ENCODE results near the gene PSMD9. TPM values are rescaled to one million over a fixed set of nuclear protein-coding genes. Genes with fewer than 3 reads are reported as not detected.
"Not testable (repeated sequence)": the region's sequence is repeated elsewhere in the genome, so short reads cannot be mapped to it uniquely, and the experiment has no call there.

The PSMD9 gene
- total RNA-seq, 1 donor from 2014 or later = 30.3 TPM

DNA sequence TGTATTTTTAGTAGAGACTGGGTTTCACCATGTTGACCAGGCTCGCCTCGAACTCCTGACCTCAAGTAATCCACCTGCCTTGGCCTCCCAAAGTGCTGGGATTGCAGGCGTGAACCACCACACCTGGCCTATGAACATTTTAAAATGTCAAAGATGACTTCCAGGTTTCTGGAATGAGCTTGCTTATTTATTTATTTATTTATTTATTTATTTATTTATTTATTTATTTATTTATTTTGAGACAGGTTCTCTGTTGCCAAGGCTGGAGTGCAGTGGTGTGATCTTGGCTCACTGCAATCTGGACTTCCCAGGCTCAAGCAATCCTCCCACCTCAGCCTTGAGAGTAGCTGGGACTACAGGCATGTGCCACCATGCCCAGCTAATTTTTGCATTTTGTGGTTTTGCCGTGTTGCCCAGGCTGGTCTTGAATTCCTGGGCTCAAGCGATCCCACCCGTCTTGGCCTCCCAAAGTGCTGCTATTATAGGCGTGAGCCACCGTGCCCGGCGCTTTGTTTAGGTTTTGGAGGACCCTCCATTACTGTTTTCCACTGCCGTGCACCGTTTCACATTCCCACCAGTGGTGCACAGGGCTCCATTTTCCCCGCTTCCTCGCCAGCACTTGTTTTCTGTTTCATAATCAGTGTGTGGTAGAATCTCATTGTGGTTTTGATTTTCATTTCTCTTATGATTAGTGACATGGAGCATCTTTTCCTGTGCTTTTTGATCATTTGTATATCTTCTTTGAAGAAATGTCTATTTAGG is 23.4 kb downstream of the PSMD9 start:
- ATAC-seq (no peak), DNase-seq (no peak)
- intact Hi-C loops (cut with micrococcal nuclease) = no loop called here

DNA sequence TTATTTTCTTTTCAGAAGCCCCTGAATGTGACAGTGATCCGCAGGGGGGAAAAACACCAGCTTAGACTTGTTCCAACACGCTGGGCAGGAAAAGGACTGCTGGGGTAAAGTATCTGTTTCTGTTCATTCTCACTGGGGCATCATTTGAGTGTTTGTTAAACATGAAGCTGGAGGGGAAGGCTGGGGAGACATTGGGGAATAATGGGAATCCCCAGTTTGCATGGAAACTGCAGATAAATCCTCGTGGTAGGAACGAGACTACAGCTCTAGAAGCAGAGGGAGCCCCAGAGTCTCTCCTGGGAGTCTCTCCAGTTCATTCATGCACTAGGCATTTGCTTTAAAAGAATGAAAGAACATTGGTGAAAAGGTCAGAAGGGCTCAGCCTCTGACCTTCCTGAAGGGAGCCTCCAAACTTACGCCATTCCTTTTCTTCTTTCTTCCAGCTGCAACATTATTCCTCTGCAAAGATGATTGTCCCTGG is 27.3 kb downstream of the PSMD9 start:
- intact Hi-C loops (cut with micrococcal nuclease) = no loop called here
- no peak for ATAC-seq

DNA sequence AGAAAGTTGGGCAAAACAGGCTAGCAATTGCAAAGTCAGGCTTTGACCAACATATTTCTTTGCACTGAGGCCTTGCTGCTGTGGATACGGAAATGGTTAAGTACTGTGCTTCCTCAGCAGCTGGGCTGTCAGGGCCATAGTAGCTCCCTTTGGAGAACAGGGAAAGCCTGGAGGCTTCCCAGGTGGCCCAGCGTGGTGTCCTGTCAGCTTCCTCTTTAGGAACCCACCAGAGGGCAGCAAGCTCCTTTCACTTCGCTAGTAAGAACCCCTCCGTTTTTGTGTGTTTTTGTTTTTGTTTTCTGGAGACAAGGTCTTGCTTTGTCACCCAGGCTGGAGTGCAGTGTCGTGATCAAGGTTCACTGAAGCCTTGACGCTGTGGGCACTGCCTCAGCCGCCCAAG is 28.1 kb downstream of the PSMD9 start:
- peak; percentile 31 for ATAC-seq
- DNase-seq = no peak
- intact Hi-C loops (cut with micrococcal nuclease) = no loop called here

More for the DNA sequence above, 27.3 kb downstream of the PSMD9 start:
- no peak for DNase-seq

DNA sequence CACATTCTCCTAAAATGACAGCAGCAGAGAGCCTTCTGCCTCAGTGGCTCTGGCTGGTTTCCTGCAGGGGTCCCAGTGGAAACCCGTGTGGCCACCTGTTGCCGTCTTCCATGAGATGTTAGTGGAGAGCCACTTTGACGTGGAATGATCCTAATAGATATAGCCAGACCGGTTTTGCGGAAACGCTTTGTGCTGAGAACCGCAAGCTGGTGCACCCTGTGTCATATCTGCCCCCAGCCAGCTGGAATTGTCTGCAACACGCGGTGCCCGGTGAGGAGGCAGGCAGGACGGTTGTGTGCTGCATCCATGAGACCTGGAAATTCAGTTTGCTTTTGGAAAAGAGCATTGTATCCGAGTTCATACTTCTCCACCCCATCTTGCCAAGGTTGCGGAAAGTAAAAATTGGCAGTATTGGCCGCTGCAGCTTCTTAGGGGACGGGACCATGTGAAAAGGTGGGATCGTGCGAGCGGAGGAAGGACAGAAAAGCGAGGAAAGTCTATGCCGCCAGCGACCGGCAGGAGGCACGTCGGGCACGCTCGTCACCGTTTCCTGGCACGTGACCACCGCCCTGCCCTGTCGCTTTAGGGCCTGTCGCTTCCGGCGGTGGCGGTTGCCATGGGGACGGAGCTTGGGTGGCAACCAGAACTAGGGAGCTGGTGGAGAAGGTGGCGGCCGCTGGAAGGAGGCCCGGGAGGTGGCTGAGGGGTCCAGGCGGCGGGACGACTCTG is 29.5 kb downstream of the PSMD9 start, which contains the start of gene CFAP251:
Gene CFAP251 (plus strand): TSS at position 643 of the 729 bp plus-strand sequence. CDS start 2,714 bp downstream, outside the sequence.
- intact Hi-C loops (cut with micrococcal nuclease) = no loop called here
- ATAC-seq (peak; percentile 95), DNase-seq (peak; percentile 98)

DNA sequence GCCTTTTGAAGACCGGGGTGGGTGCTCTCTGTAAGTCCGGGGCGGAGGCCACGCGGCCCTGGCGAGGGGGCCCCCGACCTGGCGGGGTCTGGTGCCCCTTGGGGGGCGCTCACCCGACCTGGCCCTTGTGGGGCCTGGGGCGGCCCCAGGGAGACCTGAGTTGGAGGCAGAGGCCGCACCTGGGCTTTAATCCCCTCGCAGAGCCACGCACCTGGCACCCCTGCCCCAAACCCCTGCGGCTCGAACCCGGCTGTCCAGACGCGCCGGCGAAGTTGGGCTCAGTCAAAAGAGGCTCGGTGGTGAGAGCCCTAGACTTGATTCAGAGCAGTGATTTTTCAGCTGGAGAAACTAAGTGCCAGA is 30.1 kb downstream of the PSMD9 start:
- intact Hi-C loops (cut with micrococcal nuclease) = no loop called here
- ATAC-seq (no peak), DNase-seq (no peak)

DNA sequence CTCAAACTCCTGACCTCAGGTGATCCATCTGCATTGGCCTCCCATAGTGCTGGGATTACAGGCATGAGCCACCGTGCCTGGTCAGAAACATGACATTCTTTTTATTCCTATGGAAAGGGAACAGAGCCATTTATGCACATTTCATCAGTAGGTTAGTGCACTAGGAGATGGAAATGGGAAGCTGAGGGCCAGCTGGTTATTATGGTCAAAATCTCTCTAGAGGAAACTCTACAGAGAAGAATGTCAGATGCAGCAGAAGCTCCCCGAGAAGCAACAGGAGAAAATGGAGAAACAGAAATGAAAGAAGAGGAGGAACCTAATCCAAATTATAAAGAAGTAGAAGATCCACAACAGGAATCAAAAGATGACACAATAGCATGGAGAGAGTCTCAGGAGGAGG is 32.5 kb downstream of the PSMD9 start:
- DNase-seq = no peak
- no peak for ATAC-seq
- intact Hi-C loops (cut with micrococcal nuclease) = no loop called here

DNA sequence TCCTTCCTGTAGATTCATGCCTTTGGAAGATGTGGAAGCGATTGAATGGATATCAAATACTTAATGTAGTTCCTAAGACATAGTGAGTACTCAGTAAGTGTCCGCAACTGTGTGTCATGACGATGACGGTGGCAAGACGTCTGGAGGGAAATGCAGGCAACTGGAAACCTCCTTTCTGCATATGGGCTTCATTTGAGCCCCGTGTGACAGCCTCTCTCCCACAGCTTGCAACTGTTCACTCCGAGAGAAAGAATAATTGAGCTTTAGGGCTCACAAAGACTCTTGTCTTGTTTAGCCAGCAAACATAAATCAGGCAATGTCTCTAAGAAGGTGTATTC is 36.7 kb downstream of the PSMD9 start:
- intact Hi-C loops (cut with micrococcal nuclease) = no loop called here
- ATAC-seq = peak; percentile 24

DNA sequence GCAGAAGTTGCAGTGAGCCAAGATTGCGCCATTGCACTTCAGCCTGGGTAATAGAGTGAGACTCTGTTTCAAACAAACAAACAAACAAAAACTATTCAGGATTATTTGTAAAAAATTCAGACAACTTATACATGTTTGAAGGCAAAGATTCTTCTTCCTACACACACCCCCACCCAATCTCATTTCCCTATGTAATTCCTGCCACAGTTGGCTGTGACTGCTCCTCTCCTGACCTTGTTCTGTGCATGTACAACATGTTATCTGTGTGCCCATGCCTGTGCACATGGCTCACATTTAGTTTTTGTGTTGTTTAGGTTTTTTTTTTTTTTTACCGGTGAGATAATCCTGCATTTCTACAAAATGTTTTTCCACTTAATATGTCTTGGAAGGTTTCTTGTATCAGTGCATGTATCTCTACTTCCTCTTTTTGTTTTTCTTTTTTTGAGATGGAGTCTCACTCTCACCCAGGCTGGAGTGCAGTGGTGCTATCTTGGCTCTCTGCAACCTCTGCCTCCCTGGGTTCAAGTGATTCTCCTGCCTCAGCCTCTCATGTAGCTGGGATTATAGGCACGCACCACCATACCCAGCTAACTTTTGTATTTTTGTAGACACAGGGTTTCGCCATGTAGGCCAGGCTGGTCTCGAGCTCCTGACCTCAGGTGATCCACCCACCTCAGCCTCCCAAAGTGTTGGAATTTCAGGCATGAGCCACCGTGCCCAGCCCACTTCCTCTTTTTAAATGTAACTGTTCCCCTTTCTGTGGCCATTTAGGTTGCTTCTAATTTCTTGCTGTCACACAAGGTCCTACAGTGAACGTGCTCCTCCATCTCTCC is 38.5 kb downstream of the PSMD9 start:
- intact Hi-C loops (cut with micrococcal nuclease) = no loop called here
- ATAC-seq (no peak), DNase-seq (no peak)

More for the DNA sequence above, 36.7 kb downstream of the PSMD9 start:
- DNase-seq = no peak

DNA sequence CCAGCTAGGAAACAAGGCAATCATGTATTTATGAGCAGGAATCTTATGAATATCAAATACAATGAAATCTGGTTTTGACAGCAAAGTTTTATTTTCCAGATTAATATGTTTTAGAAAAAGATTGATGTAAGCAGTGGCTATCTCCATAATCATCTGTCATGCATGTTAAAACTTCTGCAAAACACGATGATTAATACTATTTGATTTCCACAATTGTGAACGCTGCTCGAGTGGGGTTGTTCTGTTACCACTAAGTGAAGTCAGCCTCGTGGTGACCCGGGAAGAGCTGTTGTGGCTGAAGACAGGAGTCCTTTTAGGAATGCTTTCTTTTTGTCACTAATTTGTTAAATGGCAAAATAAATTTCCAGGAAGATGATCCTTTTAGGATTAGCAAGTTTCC is 39.2 kb downstream of the PSMD9 start:
- ATAC-seq (no peak), DNase-seq (no peak)
- intact Hi-C loops (cut with micrococcal nuclease) = no loop called here

DNA sequence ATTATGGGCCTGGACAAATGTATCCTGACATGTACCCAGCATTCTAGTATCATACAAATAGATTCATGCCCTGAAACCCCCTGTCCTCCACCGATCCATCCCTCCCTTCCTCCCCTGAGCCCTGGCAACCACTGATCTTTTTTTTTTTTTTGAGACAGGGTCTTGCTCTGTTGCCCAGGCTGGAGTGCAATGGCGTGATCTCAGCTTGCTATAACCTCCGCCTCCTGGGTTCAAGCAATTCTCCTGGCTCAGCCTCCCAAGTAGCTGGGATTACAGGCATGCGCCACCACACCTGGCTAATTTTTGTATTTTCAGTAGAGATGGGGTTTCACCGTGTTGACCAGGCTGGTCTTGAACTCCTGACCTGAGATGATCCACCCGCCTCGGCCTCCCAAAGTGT is 41.0 kb downstream of the PSMD9 start:
- DNase-seq; intact Hi-C loops (cut with micrococcal nuclease); ATAC-seq: not testable (repeated sequence)

DNA sequence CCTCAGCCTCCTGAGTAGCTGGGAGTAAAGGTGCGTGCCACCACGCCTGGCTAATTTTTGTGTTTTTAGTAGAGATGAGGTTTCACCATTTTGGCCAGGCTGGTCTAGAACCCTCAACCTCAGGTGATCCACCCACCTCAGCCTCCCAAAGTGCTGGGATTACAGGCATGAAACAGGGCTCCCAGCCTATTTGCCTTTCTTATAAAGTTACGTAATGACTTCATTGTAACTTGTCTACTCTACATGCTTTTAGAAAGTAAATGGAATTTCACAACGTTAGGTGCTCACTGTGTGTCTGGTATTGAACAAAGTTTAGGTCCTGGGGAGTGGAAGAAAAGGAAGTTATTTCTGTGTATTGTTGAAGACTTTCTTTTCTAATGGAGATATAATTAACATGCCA is 42.3 kb downstream of the PSMD9 start:
- intact Hi-C loops (cut with micrococcal nuclease) = no loop called here
- ATAC-seq = no peak
- no peak for DNase-seq

DNA sequence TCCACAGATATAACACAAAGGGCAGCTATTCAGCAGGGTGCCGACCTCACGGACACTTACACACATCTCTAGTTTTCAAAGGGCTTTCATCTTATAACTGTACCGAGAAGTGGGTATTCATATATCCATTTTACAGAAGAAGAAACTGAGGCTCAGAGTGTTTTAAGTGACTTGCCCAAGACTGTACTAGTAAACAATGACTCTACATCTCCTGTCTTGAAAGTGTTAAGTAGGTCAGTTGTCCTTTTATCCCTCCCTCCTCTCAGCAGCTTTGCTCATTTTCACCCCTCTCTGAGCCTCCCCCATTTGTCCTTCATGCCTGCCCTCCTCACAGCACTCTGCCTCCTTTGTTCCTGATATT is 43.6 kb downstream of the PSMD9 start:
- ATAC-seq = no peak

DNA sequence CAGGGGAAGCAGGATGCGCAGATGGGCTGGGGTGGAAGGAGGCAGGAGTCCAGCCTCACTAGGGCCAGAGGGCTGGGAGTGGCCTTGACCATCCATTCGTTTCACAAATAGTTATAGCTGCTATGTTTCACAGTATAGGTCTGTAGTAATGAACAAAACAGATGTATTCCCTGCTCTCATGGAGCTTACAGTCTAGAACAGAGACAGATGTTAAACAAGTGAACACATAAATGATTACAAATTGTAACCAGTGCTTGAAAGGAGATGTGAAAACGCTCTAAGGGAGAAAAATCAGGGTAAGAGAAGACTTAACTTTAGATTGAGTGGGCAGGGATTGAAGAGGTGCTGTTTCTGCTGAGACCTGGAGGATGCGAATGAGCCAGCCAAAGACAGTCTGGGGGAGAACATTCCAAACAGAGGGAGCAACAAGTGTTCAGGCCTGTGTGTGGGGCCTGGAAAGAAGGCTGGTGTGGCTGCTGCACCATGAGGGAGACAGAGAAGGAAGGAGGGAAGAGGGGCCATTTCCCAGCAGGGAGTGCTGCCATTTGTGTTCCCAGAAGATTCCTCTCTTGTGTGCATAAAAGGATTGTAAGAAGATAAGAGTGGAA is 44.4 kb downstream of the PSMD9 start:
- DNase-seq (no peak), ATAC-seq (no peak)
- intact Hi-C loops (cut with micrococcal nuclease) = no loop called here

More for the DNA sequence above, 43.6 kb downstream of the PSMD9 start:
- no peak for DNase-seq
- intact Hi-C loops (cut with micrococcal nuclease) = no loop called here

DNA sequence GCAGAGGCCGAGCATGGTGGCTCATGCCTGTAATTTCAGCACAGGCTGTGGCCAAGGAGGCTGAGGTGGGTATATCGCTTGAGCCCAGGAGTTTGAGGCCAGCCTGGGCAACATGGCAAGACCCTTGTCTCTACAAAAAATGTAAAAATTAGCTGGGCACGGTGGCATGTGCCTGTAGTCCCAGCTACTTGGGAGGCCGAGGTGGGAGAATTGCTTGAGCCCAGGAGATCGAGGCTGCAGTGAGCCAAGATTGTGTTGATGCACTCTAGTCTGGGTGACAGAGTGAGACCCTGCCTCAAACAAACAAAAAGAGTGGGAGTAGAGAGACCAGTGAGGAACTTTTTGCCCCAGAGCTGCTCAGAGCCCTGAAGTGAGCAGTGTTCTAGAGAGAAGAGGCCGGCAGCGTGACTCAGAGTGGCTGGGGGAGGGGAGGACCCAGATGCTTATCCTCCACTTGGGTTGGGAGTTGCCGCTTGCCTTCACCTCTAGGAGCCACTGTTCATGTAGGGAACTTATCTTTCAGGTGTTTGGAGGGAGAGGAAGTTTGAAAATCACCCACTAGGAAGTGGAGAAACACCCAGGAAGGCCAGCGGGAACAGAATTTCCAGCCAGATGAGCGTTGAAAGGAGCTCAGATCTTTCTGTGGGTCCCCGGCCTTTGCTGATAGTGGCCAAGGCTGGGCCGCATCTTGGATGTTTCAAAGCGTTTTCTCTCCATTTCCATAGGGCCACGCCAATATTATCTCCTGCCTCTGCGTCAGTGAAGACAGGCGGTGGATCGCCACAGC is 45.1 kb downstream of the PSMD9 start:
- ATAC-seq (no peak), DNase-seq (no peak)
- intact Hi-C loops (cut with micrococcal nuclease) = no loop called here

DNA sequence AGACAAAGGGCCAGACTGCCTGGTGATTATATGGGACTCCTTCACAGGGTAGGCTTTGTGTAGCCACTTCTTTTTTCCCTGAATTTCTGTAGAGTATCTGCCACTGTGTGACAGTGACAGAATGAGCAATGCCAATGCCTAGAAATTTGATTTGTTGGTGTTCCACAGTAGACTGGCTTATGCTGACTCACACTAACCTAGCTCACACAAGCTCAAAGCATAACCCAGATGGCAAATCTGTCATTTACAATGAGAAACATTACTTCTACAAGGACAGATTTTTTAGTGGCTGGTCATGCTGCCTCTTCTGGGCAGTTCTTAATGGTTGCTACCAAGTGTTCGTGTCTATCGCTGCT is 45.7 kb downstream of the PSMD9 start:
- no peak for ATAC-seq
- no peak for DNase-seq
- intact Hi-C loops (cut with micrococcal nuclease) = no loop called here

DNA sequence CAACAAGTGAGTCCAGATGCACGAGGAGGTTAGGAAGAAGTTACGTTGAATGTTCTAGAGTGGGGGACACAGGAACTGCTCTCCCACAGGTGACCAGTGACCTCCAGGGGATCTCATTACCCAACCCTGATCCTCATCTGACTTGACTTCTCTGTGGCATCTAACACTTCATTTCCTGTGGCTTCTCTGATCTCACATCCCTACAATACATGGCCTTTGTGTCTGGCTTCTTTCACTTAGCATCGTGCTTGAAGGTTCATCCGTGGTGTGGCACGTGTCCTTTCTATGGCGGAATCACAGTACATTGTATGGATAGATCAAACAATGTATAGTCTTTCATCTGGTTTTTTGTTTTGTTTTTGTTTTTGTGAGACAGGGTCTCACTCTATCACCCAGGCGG is 49.1 kb downstream of the PSMD9 start:
- DNase-seq (no peak), ATAC-seq (no peak)
- intact Hi-C loops (cut with micrococcal nuclease) = no loop called here

DNA sequence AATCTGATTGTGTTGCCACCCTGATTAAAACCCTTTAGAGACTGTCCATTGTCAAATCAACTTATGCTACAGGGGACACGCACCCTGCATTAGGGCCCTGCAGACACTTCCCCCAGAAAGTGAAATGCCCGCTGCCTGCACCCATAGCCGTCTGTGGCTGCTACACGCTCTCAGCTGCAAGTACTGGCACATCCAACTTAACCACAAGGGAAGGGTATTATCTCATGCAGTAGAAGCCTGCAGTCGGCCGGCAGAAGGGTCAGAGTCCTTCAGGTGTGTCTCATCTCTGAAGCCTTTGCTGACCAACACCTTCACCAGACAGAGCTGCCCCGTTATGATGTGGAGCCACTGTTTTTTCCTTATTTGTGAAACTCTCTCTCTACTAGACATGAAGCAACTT is 50.6 kb downstream of the PSMD9 start:
- intact Hi-C loops (cut with micrococcal nuclease) = no loop called here
- ATAC-seq (no peak), DNase-seq (no peak)

DNA sequence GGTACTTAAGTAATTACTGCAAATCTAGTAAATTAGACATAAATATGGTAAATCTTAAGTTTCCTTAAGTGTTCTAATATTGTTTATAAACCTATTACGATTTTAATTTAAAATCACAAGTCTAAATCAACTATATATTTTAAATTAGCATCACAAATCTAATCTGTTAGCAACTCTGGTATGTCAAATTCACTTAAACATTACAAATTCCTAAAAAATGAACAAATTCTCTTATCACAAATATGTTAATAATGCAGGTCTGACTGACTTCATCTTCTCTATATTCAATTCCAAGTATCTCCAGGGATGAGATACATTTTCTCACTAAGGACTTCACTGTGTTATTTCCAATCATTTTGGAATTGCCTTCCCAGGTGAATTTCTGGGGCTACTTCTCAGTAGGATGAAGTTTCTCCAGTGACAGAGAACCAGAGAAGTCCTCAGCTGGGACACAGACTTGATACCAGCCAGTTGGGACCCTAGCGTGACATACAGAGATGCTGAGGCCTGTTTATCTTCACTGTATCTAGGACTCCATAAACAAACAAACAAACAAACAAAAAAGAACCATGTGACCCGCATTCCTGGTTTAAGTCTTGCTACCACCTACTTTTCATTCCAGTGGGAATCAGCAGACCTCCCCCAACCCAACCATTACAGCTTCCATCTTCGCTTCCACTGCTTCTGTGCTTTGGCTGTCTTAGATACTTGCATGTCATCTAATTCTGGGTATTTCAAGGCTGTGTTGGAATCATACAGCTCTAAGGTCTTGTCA is 51.6 kb downstream of the PSMD9 start:
- DNase-seq (no peak), ATAC-seq (no peak)
- intact Hi-C loops (cut with micrococcal nuclease) = no loop called here
